ENCODE measurements around the gene EEPD1.

EEPD1 gene

GRCh38 chr7:36309301-36309700 lies 156.2 kb downstream of the EEPD1 start:
- Histone ChIP-seq H3K27me3 (no peaks in the 10 kb centered on the region), H3K9ac (peak overlapping the region in 2 of 11 experiments; percentile 15 to 36; a peak in 1 of 22 replicates), H3K9me3 (replicated peaks in 1 of 11) (no peaks in the 10 kb centered on the region), H3K4me2 (peak overlapping the region in 9 of 11 experiments; percentile 12 to 75 (median 57); a peak in 18 of 22 replicates), H3K36me3 (peaks cover 0 to 4% (median 0%) of the 10 kb centered on the region in 11 experiments; a peak in 2 of 22 replicates), H4K20me1 (peaks cover 0 to 4% (median 0%) of the 10 kb centered on the region in 11 experiments; a peak in 1 of 22 replicates), H3K27ac (peak overlapping the region in 6 of 11 experiments; percentile 6 to 51 (median 36); a peak in 8 of 22 replicates), H3K4me3 (no peak overlapping the region), H3K4me1 (peaks cover 0 to 30% (median 22%) of the 10 kb centered on the region in 10 experiments; a peak in 16 of 20 replicates)
- TF ChIP-seq Cebpa-rat (IDR thresholded peaks at IDR 0.05): no peak

DNA sequence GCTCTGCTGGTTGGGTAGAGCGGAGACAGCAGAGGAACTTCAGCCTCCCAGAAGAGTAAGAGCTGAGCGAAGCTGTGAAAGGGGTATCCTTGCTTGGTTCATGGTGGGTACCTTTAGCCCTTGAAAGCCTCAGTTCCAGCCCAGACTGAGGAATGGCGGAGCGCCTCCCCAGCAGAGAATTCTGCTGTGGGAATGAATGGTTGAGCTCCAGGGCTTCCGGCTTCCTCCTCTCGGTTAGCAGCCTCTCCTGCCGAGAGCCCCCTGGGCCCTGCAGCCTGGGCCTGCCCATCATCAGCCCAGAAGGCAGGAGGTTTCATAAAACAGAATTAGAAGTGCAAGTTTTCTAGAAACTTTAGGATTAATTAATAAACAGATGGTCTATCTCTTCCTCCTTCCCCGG lies 156.7 kb downstream of the EEPD1 start:
- H4K20me1 ChIP-seq: no peaks in the 10 kb centered on the region; a peak in 1 of 22 replicates
- peaks cover 0 to 30% (median 22%) of the 10 kb centered on the region in 10 experiments; a peak in 16 of 20 replicates for H3K4me1 ChIP-seq
- H3K9ac ChIP-seq: peak overlapping the region in 1 of 11 experiments; percentile 15; a peak in 1 of 22 replicates
- TF ChIP-seq Cebpa-rat (IDR thresholded peaks at IDR 0.05): no peak
- peak overlapping the region in 9 of 11 experiments; percentile 12 to 75 (median 57); a peak in 17 of 22 replicates for H3K4me2 ChIP-seq
- no peak overlapping the region for H3K4me3 ChIP-seq
- H3K36me3 ChIP-seq: no peaks in the 10 kb centered on the region; a peak in 1 of 22 replicates
- H3K27me3 ChIP-seq: no peaks in the 10 kb centered on the region
- H3K27ac ChIP-seq: peak overlapping the region in 6 of 11 experiments; percentile 6 to 51 (median 36); a peak in 8 of 22 replicates
- no peaks in the 10 kb centered on the region for H3K9me3 ChIP-seq (replicated peaks in 1 of 11)

- Histone ChIP-seq H3K36me3 (no peaks in the 10 kb centered on the region; a peak in 1 of 22 replicates), H3K9me3 (replicated peaks in 1 of 11) (no peaks in the 10 kb centered on the region), H3K27me3 (no peaks in the 10 kb centered on the region), H3K27ac (no peak overlapping the region), H3K4me2 (no peak overlapping the region), H3K4me3 (no peak overlapping the region), H3K4me1 (peaks cover 10 to 31% (median 27%) of the 10 kb centered on the region in 10 experiments), H3K9ac (no peak overlapping the region), H4K20me1 (no peaks in the 10 kb centered on the region)
- TF ChIP-seq Cebpa-rat (IDR thresholded peaks at IDR 0.05): no peak
Observed at GRCh38 chr7:36310897-36311296, 157.8 kb downstream of the EEPD1 start.

DNA sequence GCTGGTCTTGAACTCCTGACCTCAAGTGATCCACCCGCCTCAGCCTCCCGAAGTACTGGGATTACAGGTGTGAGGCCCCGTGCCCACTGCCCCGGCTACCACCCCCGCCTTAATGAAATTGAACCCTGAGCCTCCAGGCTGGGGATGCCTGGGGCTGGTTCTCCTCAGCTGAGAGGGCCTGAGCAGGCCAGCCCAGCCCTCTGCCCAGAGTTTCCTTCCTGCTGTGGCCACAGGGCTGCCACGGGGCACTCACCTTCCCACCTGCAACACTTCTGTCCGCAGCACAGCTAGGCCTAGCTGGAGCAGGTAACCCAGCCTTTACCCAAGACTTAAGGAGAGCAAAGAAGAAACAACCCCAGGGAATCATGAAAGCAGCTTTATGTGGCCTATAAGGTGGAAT lies 158.5 kb downstream of the EEPD1 start:
- Histone ChIP-seq H3K27ac (no peak overlapping the region; a peak in 1 of 22 replicates), H3K9ac (no peak overlapping the region), H3K4me2 (no peak overlapping the region), H3K4me3 (no peak overlapping the region), H3K9me3 (replicated peaks in 1 of 11) (no peaks in the 10 kb centered on the region), H3K36me3 (no peaks in the 10 kb centered on the region; a peak in 1 of 22 replicates), H4K20me1 (no peaks in the 10 kb centered on the region), H3K4me1 (peaks cover 12 to 31% (median 28%) of the 10 kb centered on the region in 10 experiments), H3K27me3 (no peaks in the 10 kb centered on the region)
- no peak for TF ChIP-seq Cebpa-rat (IDR thresholded peaks at IDR 0.05)

GRCh38 chr7:36312064-36312914 lies 159.2 kb downstream of the EEPD1 start:
- no peak overlapping the region for H3K4me2 ChIP-seq
- H4K20me1 ChIP-seq: no peaks in the 10 kb centered on the region
- H3K4me3 ChIP-seq: no peak overlapping the region
- no peak overlapping the region; a peak in 1 of 22 replicates for H3K27ac ChIP-seq
- H3K9ac ChIP-seq: no peak overlapping the region
- H3K27me3 ChIP-seq: no peaks in the 10 kb centered on the region
- no peaks in the 10 kb centered on the region; a peak in 1 of 22 replicates for H3K36me3 ChIP-seq
- peaks cover 12 to 31% (median 27%) of the 10 kb centered on the region in 10 experiments for H3K4me1 ChIP-seq
- no peak for TF ChIP-seq Cebpa-rat (IDR thresholded peaks at IDR 0.05)
- no peaks in the 10 kb centered on the region for H3K9me3 ChIP-seq (replicated peaks in 1 of 11)

DNA sequence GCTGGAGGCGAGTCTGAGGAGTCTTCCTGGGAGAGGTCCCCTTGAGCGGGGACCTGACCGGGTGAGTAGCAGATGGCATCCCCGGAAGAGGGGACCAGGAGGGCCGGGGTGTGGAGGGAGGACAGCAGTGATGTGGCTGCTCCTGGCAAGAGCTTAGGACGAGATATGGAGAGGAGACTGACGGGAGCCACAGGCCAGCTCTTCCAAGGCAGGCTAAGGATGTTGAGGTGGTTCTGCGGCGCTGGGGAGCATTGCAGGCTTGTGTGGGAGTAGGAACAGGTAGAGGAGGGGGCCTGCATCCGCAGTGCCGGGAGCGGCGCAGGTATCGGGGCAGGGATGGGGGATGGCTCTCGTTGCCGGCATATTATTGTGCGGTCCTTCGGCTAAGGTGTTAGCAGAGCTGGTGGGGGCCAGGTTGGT lies 159.9 kb downstream of the EEPD1 start:
- Histone ChIP-seq H3K4me1 (peaks cover 12 to 30% (median 27%) of the 10 kb centered on the region in 10 experiments), H3K4me2 (no peak overlapping the region), H3K9me3 (replicated peaks in 1 of 11) (no peaks in the 10 kb centered on the region), H3K36me3 (no peaks in the 10 kb centered on the region; a peak in 1 of 22 replicates), H3K27me3 (no peaks in the 10 kb centered on the region), H3K9ac (no peak overlapping the region), H4K20me1 (no peaks in the 10 kb centered on the region), H3K27ac (no peak overlapping the region), H3K4me3 (no peak overlapping the region)
- TF ChIP-seq Cebpa-rat (IDR thresholded peaks at IDR 0.05): no peak

GRCh38 chr7:36313607-36314006 lies 160.6 kb downstream of the EEPD1 start:
- Histone ChIP-seq H3K4me2 (no peak overlapping the region), H3K27me3 (no peaks in the 10 kb centered on the region), H3K27ac (no peak overlapping the region), H3K36me3 (no peaks in the 10 kb centered on the region; a peak in 1 of 22 replicates), H4K20me1 (no peaks in the 10 kb centered on the region), H3K9me3 (replicated peaks in 1 of 11) (no peaks in the 10 kb centered on the region), H3K4me3 (no peak overlapping the region), H3K4me1 (peaks cover 11 to 25% (median 23%) of the 10 kb centered on the region in 10 experiments), H3K9ac (no peak overlapping the region)
- TF ChIP-seq Cebpa-rat (IDR thresholded peaks at IDR 0.05): no peak

- no peaks in the 10 kb centered on the region for H3K27me3 ChIP-seq
- H3K36me3 ChIP-seq: no peaks in the 10 kb centered on the region; a peak in 1 of 22 replicates
- no peak for TF ChIP-seq Cebpa-rat (IDR thresholded peaks at IDR 0.05)
- H4K20me1 ChIP-seq: no peaks in the 10 kb centered on the region
- no peak overlapping the region for H3K4me3 ChIP-seq
- H3K9ac ChIP-seq: no peak overlapping the region
- H3K9me3 ChIP-seq (replicated peaks in 1 of 11): no peaks in the 10 kb centered on the region
- peaks cover 11 to 16% (median 15%) of the 10 kb centered on the region in 10 experiments for H3K4me1 ChIP-seq
- no peak overlapping the region for H3K4me2 ChIP-seq
- no peak overlapping the region for H3K27ac ChIP-seq
Observed at GRCh38 chr7:36314491-36314890, 161.4 kb downstream of the EEPD1 start.

DNA sequence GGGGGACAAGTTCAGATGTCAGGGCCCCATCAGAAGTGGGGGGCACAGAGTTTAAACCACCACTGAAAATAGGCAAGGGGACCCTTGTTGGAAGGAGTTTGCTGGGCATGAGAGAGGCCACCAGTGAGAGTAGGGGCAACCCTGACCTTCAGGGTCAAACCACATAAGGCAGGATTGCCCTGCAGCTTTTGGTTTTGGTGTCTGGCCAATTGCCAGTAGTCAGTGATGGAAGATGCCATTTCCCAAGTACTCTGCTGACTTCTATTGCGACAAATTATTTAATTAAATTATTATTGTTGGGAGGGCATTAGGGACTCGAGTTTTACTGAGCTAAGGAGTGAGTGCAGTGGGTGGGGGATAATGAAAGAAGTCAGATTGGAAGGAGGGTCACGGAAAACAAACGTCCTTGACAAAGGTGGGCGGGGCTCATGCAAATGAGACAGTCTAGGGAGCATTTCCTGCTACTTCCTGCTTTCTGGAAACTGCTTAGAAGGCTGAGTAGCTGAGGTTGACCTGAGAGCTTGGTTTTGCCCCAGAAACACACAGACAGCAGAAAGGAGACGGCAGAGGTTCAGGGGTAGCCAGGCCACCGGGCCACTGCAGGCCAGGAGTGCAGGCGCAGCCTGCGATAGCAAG lies 162.4 kb downstream of the EEPD1 start:
- no peak for TF ChIP-seq Cebpa-rat (IDR thresholded peaks at IDR 0.05)
- Histone ChIP-seq H3K9me3 (replicated peaks in 1 of 11) (no peaks in the 10 kb centered on the region), H3K36me3 (no peaks in the 10 kb centered on the region), H3K9ac (no peak overlapping the region), H3K4me3 (no peak overlapping the region), H3K27me3 (no peaks in the 10 kb centered on the region), H4K20me1 (no peaks in the 10 kb centered on the region), H3K4me2 (peak overlapping the region; percentile 19 to 68 (median 42); a peak in 21 of 22 replicates), H3K27ac (peak overlapping the region in 2 of 11 experiments; percentile 6 to 27; a peak in 3 of 22 replicates), H3K4me1 (peaks cover 10 to 13% (median 11%) of the 10 kb centered on the region in 10 experiments)
